ENCODE measurements around the gene NPRL2. TPM values are rescaled to one million over a fixed set of nuclear protein-coding genes. Genes with fewer than 3 reads are reported as not detected.

Gene NPRL2
- total and polyA plus RNA-seq, 2 of the 13 experiments (the other 11 are each of a cell fraction or from before 2014, with no cell fraction given) = 30.6 to 51.4 TPM

DNA sequence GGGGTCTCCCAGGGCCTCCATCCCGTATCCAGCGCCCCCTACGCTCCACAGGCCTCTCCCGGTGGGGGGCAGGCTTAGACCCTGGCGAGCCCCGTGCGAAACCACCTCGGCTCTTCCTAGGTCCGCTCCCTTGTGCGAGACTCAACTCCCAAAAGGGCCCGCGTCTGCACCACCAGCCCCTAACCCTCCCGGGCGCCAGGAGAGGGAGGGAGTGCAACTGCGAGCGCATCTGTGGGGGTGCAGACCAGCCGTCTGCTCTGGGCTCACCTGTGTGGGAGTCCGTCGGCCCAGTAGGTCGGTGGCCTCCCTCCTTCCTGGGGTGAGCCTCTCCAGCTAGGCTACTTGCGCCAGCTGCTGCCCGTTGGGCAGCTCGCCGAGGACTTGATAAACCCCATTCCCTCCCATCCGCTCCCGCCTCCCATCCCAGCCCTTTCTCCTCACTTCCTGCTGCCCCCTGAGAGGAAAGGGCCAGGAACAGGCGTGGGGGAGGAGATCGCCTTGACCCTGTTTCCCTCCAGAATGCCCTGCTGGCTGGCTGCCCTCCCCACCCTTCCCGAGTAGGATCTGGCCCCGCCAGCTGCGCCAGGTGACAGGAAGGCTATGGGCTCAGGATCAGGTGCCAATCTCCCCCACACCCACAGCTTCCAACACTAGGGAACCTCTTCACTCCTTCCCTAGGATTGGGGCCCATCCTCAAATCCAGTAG is 28.0 kb downstream of the NPRL2 start, which contains the start of gene HYAL2 (continued):
- TF ChIP-seq, protein P1, sequence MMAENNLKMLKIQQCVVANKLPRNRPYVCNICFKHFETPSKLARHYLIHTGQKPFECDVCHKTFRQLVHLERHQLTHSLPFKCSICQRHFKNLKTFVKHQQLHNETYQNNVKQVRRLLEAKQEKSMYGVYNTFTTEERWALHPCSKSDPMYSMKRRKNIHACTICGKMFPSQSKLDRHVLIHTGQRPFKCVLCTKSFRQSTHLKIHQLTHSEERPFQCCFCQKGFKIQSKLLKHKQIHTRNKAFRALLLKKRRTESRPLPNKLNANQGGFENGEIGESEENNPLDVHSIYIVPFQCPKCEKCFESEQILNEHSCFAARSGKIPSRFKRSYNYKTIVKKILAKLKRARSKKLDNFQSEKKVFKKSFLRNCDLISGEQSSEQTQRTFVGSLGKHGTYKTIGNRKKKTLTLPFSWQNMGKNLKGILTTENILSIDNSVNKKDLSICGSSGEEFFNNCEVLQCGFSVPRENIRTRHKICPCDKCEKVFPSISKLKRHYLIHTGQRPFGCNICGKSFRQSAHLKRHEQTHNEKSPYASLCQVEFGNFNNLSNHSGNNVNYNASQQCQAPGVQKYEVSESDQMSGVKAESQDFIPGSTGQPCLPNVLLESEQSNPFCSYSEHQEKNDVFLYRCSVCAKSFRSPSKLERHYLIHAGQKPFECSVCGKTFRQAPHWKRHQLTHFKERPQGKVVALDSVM (CRISPR knock-in tag; IDR thresholded peaks at IDR 0.05) = no peak; the same call in 1 of the 2 replicates
- TF ChIP-seq ZFP90 (CRISPR knock-in tag; IDR thresholded peaks at IDR 0.05; ENCODE audit: borderline replicate concordance) = no peak
- TF ChIP-seq FOSL2 (CRISPR knock-in tag; IDR thresholded peaks at IDR 0.05) = no peak
- no peak for TF ChIP-seq EP300 (IDR thresholded peaks at IDR 0.05; ENCODE audit: low read depth in 2 of 2, low read length in 2 of 2)
- TF ChIP-seq EP300 (CRISPR knock-in tag; IDR thresholded peaks at IDR 0.05; ENCODE audit: borderline replicate concordance) = no peak
- TF ChIP-seq, protein P2, sequence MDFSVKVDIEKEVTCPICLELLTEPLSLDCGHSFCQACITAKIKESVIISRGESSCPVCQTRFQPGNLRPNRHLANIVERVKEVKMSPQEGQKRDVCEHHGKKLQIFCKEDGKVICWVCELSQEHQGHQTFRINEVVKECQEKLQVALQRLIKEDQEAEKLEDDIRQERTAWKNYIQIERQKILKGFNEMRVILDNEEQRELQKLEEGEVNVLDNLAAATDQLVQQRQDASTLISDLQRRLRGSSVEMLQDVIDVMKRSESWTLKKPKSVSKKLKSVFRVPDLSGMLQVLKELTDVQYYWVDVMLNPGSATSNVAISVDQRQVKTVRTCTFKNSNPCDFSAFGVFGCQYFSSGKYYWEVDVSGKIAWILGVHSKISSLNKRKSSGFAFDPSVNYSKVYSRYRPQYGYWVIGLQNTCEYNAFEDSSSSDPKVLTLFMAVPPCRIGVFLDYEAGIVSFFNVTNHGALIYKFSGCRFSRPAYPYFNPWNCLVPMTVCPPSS (IDR thresholded peaks at IDR 0.05) = no peak
- TF ChIP-seq GATAD2A (CRISPR knock-in tag; IDR thresholded peaks at IDR 0.05) = no peak
- no peak for TF ChIP-seq NFIB (CRISPR knock-in tag; IDR thresholded peaks at IDR 0.05; ENCODE audit: borderline replicate concordance)
- TF ChIP-seq, protein P3, sequence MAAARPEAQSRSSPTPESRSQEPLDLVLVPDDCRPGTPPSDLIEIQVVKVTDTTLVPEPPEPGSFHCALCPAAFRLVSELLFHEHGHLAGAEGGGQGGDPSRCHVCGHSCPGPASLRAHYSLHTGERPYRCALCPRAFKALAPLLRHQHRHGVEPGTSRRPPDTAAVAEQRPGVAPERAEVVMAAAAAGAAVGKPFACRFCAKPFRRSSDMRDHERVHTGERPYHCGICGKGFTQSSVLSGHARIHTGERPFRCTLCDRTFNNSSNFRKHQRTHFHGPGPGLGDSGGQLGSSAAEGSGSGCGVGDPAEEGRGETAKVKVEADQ (CRISPR knock-in tag; IDR thresholded peaks at IDR 0.05; ENCODE audit: borderline replicate concordance) = no peak
- TF ChIP-seq, protein P4, sequence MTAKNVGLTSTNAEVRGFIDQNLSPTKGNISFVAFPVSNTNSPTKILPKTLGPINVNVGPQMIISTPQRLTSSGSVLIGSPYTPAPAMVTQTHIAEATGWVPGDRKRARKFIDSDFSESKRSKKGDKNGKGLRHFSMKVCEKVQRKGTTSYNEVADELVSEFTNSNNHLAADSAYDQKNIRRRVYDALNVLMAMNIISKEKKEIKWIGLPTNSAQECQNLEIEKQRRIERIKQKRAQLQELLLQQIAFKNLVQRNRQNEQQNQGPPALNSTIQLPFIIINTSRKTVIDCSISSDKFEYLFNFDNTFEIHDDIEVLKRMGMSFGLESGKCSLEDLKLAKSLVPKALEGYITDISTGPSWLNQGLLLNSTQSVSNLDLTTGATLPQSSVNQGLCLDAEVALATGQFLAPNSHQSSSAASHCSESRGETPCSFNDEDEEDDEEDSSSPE (CRISPR knock-in tag; IDR thresholded peaks at IDR 0.05) = no peak
- TF ChIP-seq, protein P5, sequence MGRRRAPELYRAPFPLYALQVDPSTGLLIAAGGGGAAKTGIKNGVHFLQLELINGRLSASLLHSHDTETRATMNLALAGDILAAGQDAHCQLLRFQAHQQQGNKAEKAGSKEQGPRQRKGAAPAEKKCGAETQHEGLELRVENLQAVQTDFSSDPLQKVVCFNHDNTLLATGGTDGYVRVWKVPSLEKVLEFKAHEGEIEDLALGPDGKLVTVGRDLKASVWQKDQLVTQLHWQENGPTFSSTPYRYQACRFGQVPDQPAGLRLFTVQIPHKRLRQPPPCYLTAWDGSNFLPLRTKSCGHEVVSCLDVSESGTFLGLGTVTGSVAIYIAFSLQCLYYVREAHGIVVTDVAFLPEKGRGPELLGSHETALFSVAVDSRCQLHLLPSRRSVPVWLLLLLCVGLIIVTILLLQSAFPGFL (CRISPR knock-in tag; IDR thresholded peaks at IDR 0.05) = no peak
- no peak for TF ChIP-seq ZFP62 (CRISPR knock-in tag; IDR thresholded peaks at IDR 0.05)
- TF ChIP-seq ZBTB21 (CRISPR knock-in tag; IDR thresholded peaks at IDR 0.05) = no peak
- 0 out of 2 replicates have a peak, but pooled peaks have one; percentile 9 for TF ChIP-seq NR2F6 (IDR thresholded peaks at IDR 0.05)
- peak; percentile 76 for TF ChIP-seq NR2F6 (CRISPR knock-in tag; IDR thresholded peaks at IDR 0.05)
- TF ChIP-seq ZNF383 (CRISPR knock-in tag; IDR thresholded peaks at IDR 0.05; ENCODE audit: borderline replicate concordance) = 0 out of 2 replicates have a peak, but pooled peaks have one; percentile 77
- TF ChIP-seq STAT5B (CRISPR knock-in tag; IDR thresholded peaks at IDR 0.05) = no peak
- TF ChIP-seq ISX (CRISPR knock-in tag; conservative IDR thresholded peaks at IDR 0.05) = no peak
- no peak for TF ChIP-seq HCFC1 (IDR thresholded peaks at IDR 0.05; ENCODE audit: low read depth, low read length)
- no peak for TF ChIP-seq TBX3 (IDR thresholded peaks at IDR 0.05; ENCODE audit: borderline replicate concordance)
- no peak for TF ChIP-seq NR2C2 (CRISPR knock-in tag; IDR thresholded peaks at IDR 0.05; ENCODE audit: borderline replicate concordance)
- TF ChIP-seq ZMYM4 (CRISPR knock-in tag; IDR thresholded peaks at IDR 0.05) = no peak
- TF ChIP-seq SAP130 (CRISPR knock-in tag; IDR thresholded peaks at IDR 0.05; ENCODE audit: low read depth) = peak; percentile 63
- TF ChIP-seq ZNF550 (CRISPR knock-in tag; IDR thresholded peaks at IDR 0.05; ENCODE audit: borderline replicate concordance) = no peak
- 0 out of 2 replicates have a peak, but pooled peaks have one; percentile 27 for TF ChIP-seq PAX8 (CRISPR knock-in tag; IDR thresholded peaks at IDR 0.05; ENCODE audit: borderline replicate concordance)
- no peak for TF ChIP-seq YEATS2 (CRISPR knock-in tag; IDR thresholded peaks at IDR 0.05; ENCODE audit: borderline replicate concordance)

Measured in HepG2 (cell line).